ENCODE results near the gene MYEF2. TPM values are rescaled to one million over a fixed set of nuclear protein-coding genes. Genes with fewer than 3 reads are reported as not detected.

The MYEF2 gene
- total and polyA plus RNA-seq, 4 donors: 0.07 to 1.2 (median 0.33) TPM

- Histone ChIP-seq H3K4me3 (ENCODE audit: low read depth in 1 of 3, low read length in 3 of 3) (no peak overlapping the region), H3K4me1 (ENCODE audit: control insufficient read depth in 4 of 4, insufficient read depth in 4 of 4, low read length in 3 of 4) (no peaks in the 10 kb centered on the region), H3K27ac (ENCODE audit: low read depth in 1 of 2, low read length in 2 of 2) (no peak overlapping the region), H3K9me3 (ENCODE audit: control insufficient read depth in 4 of 4, low read length in 3 of 4) (no peaks in the 10 kb centered on the region), H3K27me3 (ENCODE audit: control insufficient read depth in 4 of 4, insufficient read depth in 4 of 4, low read length in 3 of 4) (peaks cover 0 to 6% (median 0%) of the 10 kb centered on the region in 4 donors), H3K36me3 (ENCODE audit: control insufficient read depth in 4 of 4, insufficient read depth in 3 of 4, low read depth in 1 of 4, low read length in 3 of 4) (no peaks in the 10 kb centered on the region), H3K9ac (ENCODE audit: low read depth in 1 of 2, low read length in 2 of 2) (no peak overlapping the region)
- no peak for TF ChIP-seq JUND (IDR thresholded peaks at IDR 0.05)
- TF ChIP-seq YY1 (IDR thresholded peaks at IDR 0.05): no peak
- DNase-seq (ENCODE audit: low spot score): no peak
- WGBS: 72% methylated on average over 5 of the region's 5 CpGs
Measured at GRCh38 chr15:48103647-48104046, 74.4 kb downstream of the MYEF2 start.

GRCh38 chr15:48102167-48102566, 75.9 kb downstream of the MYEF2 start:
- DNase-seq (ENCODE audit: low spot score): no peak
- Histone ChIP-seq H3K27ac (ENCODE audit: low read depth in 1 of 2, low read length in 2 of 2) (no peak overlapping the region), H3K9me3 (ENCODE audit: control insufficient read depth in 4 of 4, low read length in 3 of 4) (no peaks in the 10 kb centered on the region), H3K4me3 (ENCODE audit: low read depth in 1 of 3, low read length in 3 of 3) (no peak overlapping the region), H3K27me3 (ENCODE audit: control insufficient read depth in 4 of 4, insufficient read depth in 4 of 4, low read length in 3 of 4) (peaks cover 0 to 3% (median 0%) of the 10 kb centered on the region in 4 donors), H3K36me3 (ENCODE audit: control insufficient read depth in 4 of 4, insufficient read depth in 3 of 4, low read depth in 1 of 4, low read length in 3 of 4) (no peaks in the 10 kb centered on the region), H3K9ac (ENCODE audit: low read depth in 1 of 2, low read length in 2 of 2) (no peak overlapping the region), H3K4me1 (ENCODE audit: control insufficient read depth in 4 of 4, insufficient read depth in 4 of 4, low read length in 3 of 4) (no peaks in the 10 kb centered on the region)
- TF ChIP-seq HNF4A (conservative IDR thresholded peaks at IDR 0.05) (no peak), REST (IDR thresholded peaks at IDR 0.05) (no peak), EGR1 (IDR thresholded peaks at IDR 0.05; ENCODE audit: low read depth in 2 of 2) (no peak), ATF3 (IDR thresholded peaks at IDR 0.05) (no peak), GABPA (IDR thresholded peaks at IDR 0.05 in 1 of 2, conservative IDR thresholded peaks at IDR 0.05 in 1 of 2) (no peak), HNF4G (IDR thresholded peaks at IDR 0.05) (no peak)
- WGBS: 83% methylated on average over 6 of the region's 6 CpGs

- peaks cover 0 to 3% (median 1%) of the 10 kb centered on the region in 4 donors for H3K27me3 ChIP-seq (ENCODE audit: control insufficient read depth in 4 of 4, insufficient read depth in 4 of 4, low read length in 3 of 4)
- no peak for DNase-seq (ENCODE audit: low spot score)
- H3K9me3 ChIP-seq (ENCODE audit: control insufficient read depth in 4 of 4, low read length in 3 of 4): no peaks in the 10 kb centered on the region
- H3K9ac ChIP-seq (ENCODE audit: low read depth in 1 of 2, low read length in 2 of 2): no peak overlapping the region
- no peaks in the 10 kb centered on the region for H3K4me1 ChIP-seq (ENCODE audit: control insufficient read depth in 4 of 4, insufficient read depth in 4 of 4, low read length in 3 of 4)
- no peak overlapping the region for H3K4me3 ChIP-seq (ENCODE audit: low read depth in 1 of 3, low read length in 3 of 3)
- WGBS: 68% methylated on average over 6 of the region's 6 CpGs
- no peak for TF ChIP-seq RXRA (IDR thresholded peaks at IDR 0.05)
- TF ChIP-seq TAF1 (conservative IDR thresholded peaks at IDR 0.05): no peak
- TF ChIP-seq EGR1 (IDR thresholded peaks at IDR 0.05; ENCODE audit: low read depth in 2 of 2): no peak
- no peak for TF ChIP-seq NR2F2 (IDR thresholded peaks at IDR 0.05)
- no peak for TF ChIP-seq HNF4A (conservative IDR thresholded peaks at IDR 0.05)
- no peak for TF ChIP-seq MAX (IDR thresholded peaks at IDR 0.05)
- no peak for TF ChIP-seq JUND (IDR thresholded peaks at IDR 0.05)
- no peak for TF ChIP-seq SP1 (IDR thresholded peaks at IDR 0.05)
- no peak for TF ChIP-seq ATF3 (IDR thresholded peaks at IDR 0.05)
- TF ChIP-seq FOXA1 (IDR thresholded peaks at IDR 0.05): no peak
- no peak for TF ChIP-seq ZBTB33 (IDR thresholded peaks at IDR 0.05)
- TF ChIP-seq HNF4G (IDR thresholded peaks at IDR 0.05): no peak
- no peak for TF ChIP-seq GABPA (IDR thresholded peaks at IDR 0.05 in 1 of 2, conservative IDR thresholded peaks at IDR 0.05 in 1 of 2)
- no peaks in the 10 kb centered on the region for H3K36me3 ChIP-seq (ENCODE audit: control insufficient read depth in 4 of 4, insufficient read depth in 3 of 4, low read depth in 1 of 4, low read length in 3 of 4)
- H3K27ac ChIP-seq (ENCODE audit: low read depth in 1 of 2, low read length in 2 of 2): no peak overlapping the region
Measured at GRCh38 chr15:48101376-48101961, 76.6 kb downstream of the MYEF2 start.

Data from liver (tissue), 9 donors.